ENCODE measurements around the gene PACSIN3. TPM values are rescaled to one million over a fixed set of nuclear protein-coding genes. Genes with fewer than 3 reads are reported as not detected.

The PACSIN3 gene
- total and polyA plus RNA-seq, 2 of the 13 experiments (the other 11 are each of a cell fraction or from before 2014, with no cell fraction given) = 47.9 to 93.3 TPM

DNA sequence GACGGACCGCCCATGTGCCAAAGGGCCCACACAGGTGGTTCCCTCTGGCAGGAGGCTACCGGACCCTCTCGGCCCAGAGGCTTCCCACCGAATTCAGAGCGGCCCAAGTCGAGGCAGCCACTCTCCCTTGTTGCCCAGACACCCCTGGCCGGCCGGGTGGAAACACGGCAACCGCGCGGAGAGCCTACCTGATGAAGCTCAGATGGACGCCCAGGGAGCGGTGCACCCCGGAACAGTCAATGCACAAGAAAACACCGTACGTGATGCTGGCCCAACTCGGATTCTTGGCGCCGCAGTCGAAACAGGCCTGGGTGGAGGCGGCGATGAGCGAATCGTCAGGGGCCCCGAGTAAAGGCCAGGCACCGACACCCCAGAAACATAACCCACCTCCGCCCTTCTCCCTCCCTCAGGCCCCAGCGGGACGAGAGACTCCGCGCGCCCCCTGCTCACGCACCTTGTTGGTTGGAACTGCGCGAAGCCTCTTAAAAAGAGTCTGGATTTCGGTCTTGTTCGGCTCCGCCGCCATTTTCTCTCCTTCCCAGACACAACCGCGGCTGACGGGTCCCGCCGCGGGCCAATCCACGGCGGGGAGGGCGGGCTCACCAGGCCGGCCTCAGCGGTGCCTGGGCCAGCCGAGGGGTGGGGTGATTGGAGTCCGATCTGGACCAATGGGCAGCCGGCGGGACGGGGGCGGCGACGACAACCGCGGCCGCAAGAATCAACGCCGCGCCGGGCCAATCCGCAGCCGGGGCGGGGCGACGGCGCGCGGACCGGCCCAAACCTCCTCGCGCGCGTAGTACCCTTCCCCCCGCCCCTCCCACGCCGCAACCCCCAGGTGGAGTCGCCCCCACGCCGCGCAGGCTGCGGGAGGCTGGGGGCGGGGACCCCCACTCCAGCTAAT lies 9.7 kb downstream of the PACSIN3 start, which contains the start of gene ARFGAP2 (continued):
- TF ChIP-seq PRMT3 (CRISPR knock-in tag; IDR thresholded peaks at IDR 0.05; ENCODE audit: borderline replicate concordance, low read depth) = no peak
- TF ChIP-seq, protein P1, sequence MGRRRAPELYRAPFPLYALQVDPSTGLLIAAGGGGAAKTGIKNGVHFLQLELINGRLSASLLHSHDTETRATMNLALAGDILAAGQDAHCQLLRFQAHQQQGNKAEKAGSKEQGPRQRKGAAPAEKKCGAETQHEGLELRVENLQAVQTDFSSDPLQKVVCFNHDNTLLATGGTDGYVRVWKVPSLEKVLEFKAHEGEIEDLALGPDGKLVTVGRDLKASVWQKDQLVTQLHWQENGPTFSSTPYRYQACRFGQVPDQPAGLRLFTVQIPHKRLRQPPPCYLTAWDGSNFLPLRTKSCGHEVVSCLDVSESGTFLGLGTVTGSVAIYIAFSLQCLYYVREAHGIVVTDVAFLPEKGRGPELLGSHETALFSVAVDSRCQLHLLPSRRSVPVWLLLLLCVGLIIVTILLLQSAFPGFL (CRISPR knock-in tag; IDR thresholded peaks at IDR 0.05) = no peak
- TF ChIP-seq, protein P2, sequence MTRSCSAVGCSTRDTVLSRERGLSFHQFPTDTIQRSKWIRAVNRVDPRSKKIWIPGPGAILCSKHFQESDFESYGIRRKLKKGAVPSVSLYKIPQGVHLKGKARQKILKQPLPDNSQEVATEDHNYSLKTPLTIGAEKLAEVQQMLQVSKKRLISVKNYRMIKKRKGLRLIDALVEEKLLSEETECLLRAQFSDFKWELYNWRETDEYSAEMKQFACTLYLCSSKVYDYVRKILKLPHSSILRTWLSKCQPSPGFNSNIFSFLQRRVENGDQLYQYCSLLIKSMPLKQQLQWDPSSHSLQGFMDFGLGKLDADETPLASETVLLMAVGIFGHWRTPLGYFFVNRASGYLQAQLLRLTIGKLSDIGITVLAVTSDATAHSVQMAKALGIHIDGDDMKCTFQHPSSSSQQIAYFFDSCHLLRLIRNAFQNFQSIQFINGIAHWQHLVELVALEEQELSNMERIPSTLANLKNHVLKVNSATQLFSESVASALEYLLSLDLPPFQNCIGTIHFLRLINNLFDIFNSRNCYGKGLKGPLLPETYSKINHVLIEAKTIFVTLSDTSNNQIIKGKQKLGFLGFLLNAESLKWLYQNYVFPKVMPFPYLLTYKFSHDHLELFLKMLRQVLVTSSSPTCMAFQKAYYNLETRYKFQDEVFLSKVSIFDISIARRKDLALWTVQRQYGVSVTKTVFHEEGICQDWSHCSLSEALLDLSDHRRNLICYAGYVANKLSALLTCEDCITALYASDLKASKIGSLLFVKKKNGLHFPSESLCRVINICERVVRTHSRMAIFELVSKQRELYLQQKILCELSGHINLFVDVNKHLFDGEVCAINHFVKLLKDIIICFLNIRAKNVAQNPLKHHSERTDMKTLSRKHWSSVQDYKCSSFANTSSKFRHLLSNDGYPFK (CRISPR knock-in tag; IDR thresholded peaks at IDR 0.05; ENCODE audit: borderline replicate concordance) = peak; percentile 31; the same call in 1 of the 2 replicates
- TF ChIP-seq CCDC6 (CRISPR knock-in tag; IDR thresholded peaks at IDR 0.05) = peak; percentile 77
- no peak for TF ChIP-seq ZNF382 (CRISPR knock-in tag; IDR thresholded peaks at IDR 0.05; ENCODE audit: borderline replicate concordance)
- no peak for TF ChIP-seq REL (CRISPR knock-in tag; conservative IDR thresholded peaks at IDR 0.05)
- TF ChIP-seq ZEB1 (IDR thresholded peaks at IDR 0.05; ENCODE audit: insufficient replicate concordance, low read depth) = no peak
- TF ChIP-seq ZFP36L1 (CRISPR knock-in tag; IDR thresholded peaks at IDR 0.05) = peak; percentile 24; the same call in 1 of the 2 replicates
- peak; percentile 31; the same call in 1 of the 3 replicates for TF ChIP-seq MXI1 (IDR thresholded peaks at IDR 0.05; ENCODE audit: borderline replicate concordance, low read depth, low read length)
- no peak for TF ChIP-seq HCFC1 (IDR thresholded peaks at IDR 0.05; ENCODE audit: low read depth, low read length)
- no peak for TF ChIP-seq ZNF446 (CRISPR knock-in tag; IDR thresholded peaks at IDR 0.05)
- no peak for TF ChIP-seq FOXK2 (IDR thresholded peaks at IDR 0.05)
- TF ChIP-seq SKI (IDR thresholded peaks at IDR 0.05; ENCODE audit: partially characterized antibody) = peak; percentile 18
- TF ChIP-seq, protein P3, sequence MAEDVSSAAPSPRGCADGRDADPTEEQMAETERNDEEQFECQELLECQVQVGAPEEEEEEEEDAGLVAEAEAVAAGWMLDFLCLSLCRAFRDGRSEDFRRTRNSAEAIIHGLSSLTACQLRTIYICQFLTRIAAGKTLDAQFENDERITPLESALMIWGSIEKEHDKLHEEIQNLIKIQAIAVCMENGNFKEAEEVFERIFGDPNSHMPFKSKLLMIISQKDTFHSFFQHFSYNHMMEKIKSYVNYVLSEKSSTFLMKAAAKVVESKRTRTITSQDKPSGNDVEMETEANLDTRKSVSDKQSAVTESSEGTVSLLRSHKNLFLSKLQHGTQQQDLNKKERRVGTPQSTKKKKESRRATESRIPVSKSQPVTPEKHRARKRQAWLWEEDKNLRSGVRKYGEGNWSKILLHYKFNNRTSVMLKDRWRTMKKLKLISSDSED (CRISPR knock-in tag; IDR thresholded peaks at IDR 0.05) = no peak
- TF ChIP-seq, protein P4, sequence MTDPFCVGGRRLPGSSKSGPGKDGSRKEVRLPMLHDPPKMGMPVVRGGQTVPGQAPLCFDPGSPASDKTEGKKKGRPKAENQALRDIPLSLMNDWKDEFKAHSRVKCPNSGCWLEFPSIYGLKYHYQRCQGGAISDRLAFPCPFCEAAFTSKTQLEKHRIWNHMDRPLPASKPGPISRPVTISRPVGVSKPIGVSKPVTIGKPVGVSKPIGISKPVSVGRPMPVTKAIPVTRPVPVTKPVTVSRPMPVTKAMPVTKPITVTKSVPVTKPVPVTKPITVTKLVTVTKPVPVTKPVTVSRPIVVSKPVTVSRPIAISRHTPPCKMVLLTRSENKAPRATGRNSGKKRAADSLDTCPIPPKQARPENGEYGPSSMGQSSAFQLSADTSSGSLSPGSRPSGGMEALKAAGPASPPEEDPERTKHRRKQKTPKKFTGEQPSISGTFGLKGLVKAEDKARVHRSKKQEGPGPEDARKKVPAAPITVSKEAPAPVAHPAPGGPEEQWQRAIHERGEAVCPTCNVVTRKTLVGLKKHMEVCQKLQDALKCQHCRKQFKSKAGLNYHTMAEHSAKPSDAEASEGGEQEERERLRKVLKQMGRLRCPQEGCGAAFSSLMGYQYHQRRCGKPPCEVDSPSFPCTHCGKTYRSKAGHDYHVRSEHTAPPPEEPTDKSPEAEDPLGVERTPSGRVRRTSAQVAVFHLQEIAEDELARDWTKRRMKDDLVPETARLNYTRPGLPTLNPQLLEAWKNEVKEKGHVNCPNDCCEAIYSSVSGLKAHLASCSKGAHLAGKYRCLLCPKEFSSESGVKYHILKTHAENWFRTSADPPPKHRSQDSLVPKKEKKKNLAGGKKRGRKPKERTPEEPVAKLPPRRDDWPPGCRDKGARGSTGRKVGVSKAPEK (CRISPR knock-in tag; IDR thresholded peaks at IDR 0.05; ENCODE audit: borderline replicate concordance) = no peak
- TF ChIP-seq, protein P5, sequence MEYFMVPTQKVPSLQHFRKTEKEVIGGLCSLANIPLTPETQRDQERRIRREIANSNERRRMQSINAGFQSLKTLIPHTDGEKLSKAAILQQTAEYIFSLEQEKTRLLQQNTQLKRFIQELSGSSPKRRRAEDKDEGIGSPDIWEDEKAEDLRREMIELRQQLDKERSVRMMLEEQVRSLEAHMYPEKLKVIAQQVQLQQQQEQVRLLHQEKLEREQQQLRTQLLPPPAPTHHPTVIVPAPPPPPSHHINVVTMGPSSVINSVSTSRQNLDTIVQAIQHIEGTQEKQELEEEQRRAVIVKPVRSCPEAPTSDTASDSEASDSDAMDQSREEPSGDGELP (IDR thresholded peaks at IDR 0.05; ENCODE audit: borderline replicate concordance, low read depth) = no peak
